SK-N-SH treated with all-trans-retinoic acid at 6 μM for 48 hours (cell line): ENCODE measurements around the gene ZNF813.

Source experiments
- ATAC-seq: fragments of 200-7000 bp; cut with Tn5 transposase; 3 replicates; pipeline ENCODE4 v1.9.1; 2020; ENCODE audit warnings: mild to moderate bottlenecking, moderate library complexity
- BACH2 ChIP-seq: fragments of 250-450 bp; sonication (Bioruptor Pico); IDR thresholded peaks from 2 replicates; pipeline ENCODE4 v1.9.0; 2021; ENCODE audit warnings: mild to moderate bottlenecking, borderline replicate concordance
- CSDC2 ChIP-seq: fragments of 250-450 bp; sonication (Bioruptor Pico); IDR thresholded peaks from 2 replicates; pipeline ENCODE4 v1.5.0; 2020; ENCODE audit warnings: mild to moderate bottlenecking, moderate library complexity
- ESRRG ChIP-seq: fragments of 250-450 bp; sonication (Bioruptor Pico); IDR thresholded peaks from 2 replicates; pipeline ENCODE4 v1.6.1; 2021; ENCODE audit warnings: mild to moderate bottlenecking
- GLIS3 ChIP-seq: fragments of 250-450 bp; sonication (Bioruptor Pico); IDR thresholded peaks from 2 replicates; pipeline ENCODE4 v1.5.0; 2020; ENCODE audit warnings: mild to moderate bottlenecking, moderate library complexity
- ISL1 ChIP-seq: fragments of 250-450 bp; sonication (Bioruptor Pico); IDR thresholded peaks from 2 replicates; pipeline ENCODE4 v2.1.2; 2022; ENCODE audit warnings: mild to moderate bottlenecking, moderate library complexity
- OSR1 ChIP-seq: fragments of 250-450 bp; sonication (Bioruptor Pico); IDR thresholded peaks from 2 replicates; pipeline ENCODE4 v1.8.0; 2022; ENCODE audit warnings: moderate library complexity, mild to moderate bottlenecking, inconsistent platforms
- PPARA ChIP-seq: fragments of 250-450 bp; sonication (Bioruptor Pico); IDR thresholded peaks from 2 replicates; pipeline ENCODE4 v1.5.0; 2020; ENCODE audit warnings: mild to moderate bottlenecking, borderline replicate concordance
- RARB ChIP-seq: fragments of 250-450 bp; sonication (Bioruptor Pico); IDR thresholded peaks from 2 replicates; pipeline ENCODE4 v1.8.0; 2021; ENCODE audit warnings: mild to moderate bottlenecking, moderate library complexity
- SNAI2 ChIP-seq: fragments of 250-450 bp; sonication (Bioruptor Pico); IDR thresholded peaks from 2 replicates; pipeline ENCODE4 v1.5.0; 2020; ENCODE audit warnings: mild to moderate bottlenecking, moderate library complexity
- TCF4 ChIP-seq: fragments of 250-450 bp; sonication (Bioruptor Pico); IDR thresholded peaks from 2 replicates; pipeline ENCODE4 v1.8.0; 2021; ENCODE audit warnings: mild to moderate bottlenecking, moderate library complexity, borderline replicate concordance
- TOX ChIP-seq: fragments of 250-450 bp; sonication (Bioruptor Pico); IDR thresholded peaks from 2 replicates; pipeline ENCODE4 v1.8.0; 2021; ENCODE audit warnings: mild to moderate bottlenecking, moderate library complexity, borderline replicate concordance
- ZFP3 ChIP-seq: fragments of 250-450 bp; sonication (Bioruptor Pico); IDR thresholded peaks from 2 replicates; pipeline ENCODE4 v1.5.0; 2020; ENCODE audit warnings: mild to moderate bottlenecking, moderate library complexity
- ZFP30 ChIP-seq: fragments of 450-650 bp; formaldehyde crosslinking; IDR thresholded peaks from 2 replicates; pipeline ENCODE4 v1.5.0; 2022; ENCODE audit warnings: mild to moderate bottlenecking, moderate library complexity
- ZNF565 ChIP-seq: fragments of 450-650 bp; formaldehyde crosslinking; conservative IDR thresholded peaks from 2 replicates; pipeline ENCODE4 v1.5.0; 2020; ENCODE audit warnings: low read depth, mild to moderate bottlenecking, moderate library complexity
- ZNF70 ChIP-seq: fragments of 450-650 bp; formaldehyde crosslinking; IDR thresholded peaks from 2 replicates; pipeline ENCODE4 v1.5.0; 2020; ENCODE audit warnings: mild to moderate bottlenecking, moderate library complexity
- ZNF8 ChIP-seq: fragments of 450-650 bp; formaldehyde crosslinking; IDR thresholded peaks from 2 replicates; pipeline ENCODE4 v1.5.0; 2020; ENCODE audit warnings: mild to moderate bottlenecking, moderate library complexity
- TF ChIP-seq, protein P1 (sequence below): fragments of 250-450 bp; sonication (Bioruptor Pico); IDR thresholded peaks from 2 replicates; pipeline ENCODE4 v1.5.0; 2020; ENCODE audit warnings: mild to moderate bottlenecking, moderate library complexity
- TF ChIP-seq, protein P2 (sequence below): fragments of 250-450 bp; sonication (Bioruptor Pico); IDR thresholded peaks from 2 replicates; pipeline ENCODE4 v1.8.0; 2020; ENCODE audit warnings: mild to moderate bottlenecking, moderate library complexity, borderline replicate concordance
- TF ChIP-seq, protein P3 (sequence below): fragments of 250-450 bp; sonication (Bioruptor Pico); IDR thresholded peaks from 2 replicates; pipeline ENCODE4 v1.5.1; 2020; ENCODE audit warnings: low read depth, mild to moderate bottlenecking, moderate library complexity
- TF ChIP-seq, protein P4 (sequence below): fragments of 250-450 bp; sonication (Bioruptor Pico); IDR thresholded peaks from 2 replicates; pipeline ENCODE4 v1.5.1; 2021; ENCODE audit warnings: mild to moderate bottlenecking, moderate library complexity

The ZNF813 gene

DNA sequence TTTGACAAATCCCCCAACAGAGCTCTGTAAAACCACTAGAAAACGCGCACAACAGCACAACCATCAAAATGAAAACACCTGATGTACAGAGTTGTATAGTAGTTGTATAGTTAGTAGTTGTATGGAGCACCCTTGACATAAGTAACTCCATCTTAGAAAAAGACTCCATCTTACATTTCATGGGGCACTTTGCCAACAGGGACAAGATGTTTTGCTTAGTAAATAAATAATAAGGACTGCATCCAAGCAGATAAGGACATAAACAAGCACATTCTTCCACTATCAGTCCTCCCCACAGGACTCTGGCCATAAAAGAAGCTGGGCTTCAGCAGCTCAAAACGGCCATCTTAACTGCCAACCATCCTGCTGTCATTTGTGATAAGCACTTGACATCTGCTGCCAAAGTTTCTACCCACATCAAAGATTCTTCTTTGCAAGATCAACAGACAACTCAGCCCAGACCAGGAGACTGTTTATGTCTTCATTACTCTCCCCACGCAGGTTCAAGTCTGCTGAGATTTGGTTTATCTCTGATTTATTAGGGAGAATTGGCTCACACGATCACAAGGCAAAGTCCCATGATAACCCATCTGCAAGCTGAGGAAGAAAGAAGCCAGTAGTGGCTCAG lies 49.7 kb downstream of the ZNF813 start:
- TF ChIP-seq ISL1 (CRISPR knock-in tag) (no peak), BACH2 (CRISPR knock-in tag) (no peak), TCF4 (CRISPR knock-in tag) (no peak), RARB (CRISPR knock-in tag) (no peak)
- TF ChIP-seq, protein P1, sequence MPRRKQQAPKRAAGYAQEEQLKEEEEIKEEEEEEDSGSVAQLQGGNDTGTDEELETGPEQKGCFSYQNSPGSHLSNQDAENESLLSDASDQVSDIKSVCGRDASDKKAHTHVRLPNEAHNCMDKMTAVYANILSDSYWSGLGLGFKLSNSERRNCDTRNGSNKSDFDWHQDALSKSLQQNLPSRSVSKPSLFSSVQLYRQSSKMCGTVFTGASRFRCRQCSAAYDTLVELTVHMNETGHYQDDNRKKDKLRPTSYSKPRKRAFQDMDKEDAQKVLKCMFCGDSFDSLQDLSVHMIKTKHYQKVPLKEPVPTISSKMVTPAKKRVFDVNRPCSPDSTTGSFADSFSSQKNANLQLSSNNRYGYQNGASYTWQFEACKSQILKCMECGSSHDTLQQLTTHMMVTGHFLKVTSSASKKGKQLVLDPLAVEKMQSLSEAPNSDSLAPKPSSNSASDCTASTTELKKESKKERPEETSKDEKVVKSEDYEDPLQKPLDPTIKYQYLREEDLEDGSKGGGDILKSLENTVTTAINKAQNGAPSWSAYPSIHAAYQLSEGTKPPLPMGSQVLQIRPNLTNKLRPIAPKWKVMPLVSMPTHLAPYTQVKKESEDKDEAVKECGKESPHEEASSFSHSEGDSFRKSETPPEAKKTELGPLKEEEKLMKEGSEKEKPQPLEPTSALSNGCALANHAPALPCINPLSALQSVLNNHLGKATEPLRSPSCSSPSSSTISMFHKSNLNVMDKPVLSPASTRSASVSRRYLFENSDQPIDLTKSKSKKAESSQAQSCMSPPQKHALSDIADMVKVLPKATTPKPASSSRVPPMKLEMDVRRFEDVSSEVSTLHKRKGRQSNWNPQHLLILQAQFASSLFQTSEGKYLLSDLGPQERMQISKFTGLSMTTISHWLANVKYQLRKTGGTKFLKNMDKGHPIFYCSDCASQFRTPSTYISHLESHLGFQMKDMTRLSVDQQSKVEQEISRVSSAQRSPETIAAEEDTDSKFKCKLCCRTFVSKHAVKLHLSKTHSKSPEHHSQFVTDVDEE (CRISPR knock-in tag): no peak
- no peak for ATAC-seq

DNA sequence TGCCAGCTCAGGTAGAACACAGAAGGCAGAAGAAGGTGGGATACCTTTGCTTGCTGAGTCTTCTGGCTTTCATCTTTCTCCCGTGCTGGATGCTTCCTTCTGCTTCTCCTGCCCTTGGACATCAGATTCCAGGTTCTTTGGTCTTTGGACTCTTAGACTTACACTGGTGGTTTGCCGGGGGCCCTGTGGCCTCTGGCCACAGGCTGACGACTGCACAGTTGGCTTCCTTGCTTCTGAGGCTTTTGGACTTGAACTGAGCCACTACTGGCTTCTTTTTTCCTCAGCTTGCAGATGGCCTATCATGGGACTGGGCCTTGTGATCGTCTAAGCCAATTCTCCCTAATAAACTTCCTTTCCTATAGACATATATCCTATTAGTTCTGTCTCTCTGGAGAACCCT lies 50.6 kb downstream of the ZNF813 start:
- no peak for ATAC-seq
- TF ChIP-seq CSDC2 (CRISPR knock-in tag): no peak
- TF ChIP-seq ZNF70 (CRISPR knock-in tag): no peak
- TF ChIP-seq ZNF8 (CRISPR knock-in tag): no peak
- no peak for TF ChIP-seq TCF4 (CRISPR knock-in tag)
- TF ChIP-seq ZFP30 (CRISPR knock-in tag): no peak
- TF ChIP-seq, all 23 proteins: peak for 0

DNA sequence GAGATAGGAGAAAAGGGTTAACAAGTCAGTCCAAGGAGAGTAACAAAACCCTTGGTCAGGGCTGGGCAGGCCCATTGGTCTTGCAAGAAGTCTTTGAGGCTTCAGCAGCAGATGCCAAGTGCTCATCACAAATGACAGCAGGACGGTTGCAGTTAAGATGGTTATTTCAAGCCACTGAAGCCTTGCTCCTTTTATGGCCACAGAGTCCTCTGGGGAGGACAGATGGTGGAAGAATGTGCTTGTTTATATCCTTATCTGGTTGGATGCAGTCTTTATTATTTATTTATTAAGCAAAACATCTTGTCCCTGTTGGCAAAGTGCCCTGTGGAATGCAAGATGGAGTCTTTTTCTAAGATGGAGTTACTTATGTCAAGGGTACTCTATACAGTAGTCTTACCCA lies 51.2 kb downstream of the ZNF813 start:
- TF ChIP-seq TOX (CRISPR knock-in tag): no peak
- TF ChIP-seq BACH2 (CRISPR knock-in tag): no peak
- TF ChIP-seq ZFP3 (CRISPR knock-in tag): no peak
- no peak for TF ChIP-seq ZNF565 (CRISPR knock-in tag)
- TF ChIP-seq ZNF8 (CRISPR knock-in tag): no peak
- no peak for TF ChIP-seq ESRRG
- no peak for TF ChIP-seq ZNF70 (CRISPR knock-in tag)
- TF ChIP-seq SNAI2 (CRISPR knock-in tag): no peak
- TF ChIP-seq, protein P1 (CRISPR knock-in tag): no peak
- no peak for TF ChIP-seq PPARA (CRISPR knock-in tag)
- TF ChIP-seq, protein P2, sequence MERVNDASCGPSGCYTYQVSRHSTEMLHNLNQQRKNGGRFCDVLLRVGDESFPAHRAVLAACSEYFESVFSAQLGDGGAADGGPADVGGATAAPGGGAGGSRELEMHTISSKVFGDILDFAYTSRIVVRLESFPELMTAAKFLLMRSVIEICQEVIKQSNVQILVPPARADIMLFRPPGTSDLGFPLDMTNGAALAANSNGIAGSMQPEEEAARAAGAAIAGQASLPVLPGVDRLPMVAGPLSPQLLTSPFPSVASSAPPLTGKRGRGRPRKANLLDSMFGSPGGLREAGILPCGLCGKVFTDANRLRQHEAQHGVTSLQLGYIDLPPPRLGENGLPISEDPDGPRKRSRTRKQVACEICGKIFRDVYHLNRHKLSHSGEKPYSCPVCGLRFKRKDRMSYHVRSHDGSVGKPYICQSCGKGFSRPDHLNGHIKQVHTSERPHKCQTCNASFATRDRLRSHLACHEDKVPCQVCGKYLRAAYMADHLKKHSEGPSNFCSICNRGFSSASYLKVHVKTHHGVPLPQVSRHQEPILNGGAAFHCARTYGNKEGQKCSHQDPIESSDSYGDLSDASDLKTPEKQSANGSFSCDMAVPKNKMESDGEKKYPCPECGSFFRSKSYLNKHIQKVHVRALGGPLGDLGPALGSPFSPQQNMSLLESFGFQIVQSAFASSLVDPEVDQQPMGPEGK (CRISPR knock-in tag): no peak
- TF ChIP-seq GLIS3 (CRISPR knock-in tag): no peak
- TF ChIP-seq RARB (CRISPR knock-in tag): no peak
- no peak for TF ChIP-seq ZFP30 (CRISPR knock-in tag)
- ATAC-seq: no peak

DNA sequence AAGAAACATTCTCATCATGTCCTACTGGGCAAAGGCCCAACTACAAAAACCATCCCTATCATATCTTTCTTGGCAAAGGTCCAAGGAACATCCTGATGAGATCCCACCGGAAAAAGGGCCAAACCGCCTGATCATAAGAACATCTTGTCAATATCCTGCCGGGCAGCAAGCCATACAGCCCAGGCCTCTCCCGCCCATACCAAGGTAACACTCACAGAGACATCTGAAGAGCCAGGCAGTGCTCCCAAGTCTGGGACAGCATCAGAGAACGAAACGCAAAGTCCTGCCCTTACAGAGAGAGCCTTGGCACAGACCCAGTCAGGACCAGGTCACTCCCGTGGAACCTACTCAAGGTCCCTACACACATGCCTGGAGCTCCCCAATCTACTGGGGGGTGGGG lies 51.9 kb downstream of the ZNF813 start:
- TF ChIP-seq BACH2 (CRISPR knock-in tag): no peak
- TF ChIP-seq, protein P1 (CRISPR knock-in tag): no peak
- no peak for TF ChIP-seq ZNF8 (CRISPR knock-in tag)
- TF ChIP-seq OSR1 (CRISPR knock-in tag): no peak
- TF ChIP-seq, protein P3, sequence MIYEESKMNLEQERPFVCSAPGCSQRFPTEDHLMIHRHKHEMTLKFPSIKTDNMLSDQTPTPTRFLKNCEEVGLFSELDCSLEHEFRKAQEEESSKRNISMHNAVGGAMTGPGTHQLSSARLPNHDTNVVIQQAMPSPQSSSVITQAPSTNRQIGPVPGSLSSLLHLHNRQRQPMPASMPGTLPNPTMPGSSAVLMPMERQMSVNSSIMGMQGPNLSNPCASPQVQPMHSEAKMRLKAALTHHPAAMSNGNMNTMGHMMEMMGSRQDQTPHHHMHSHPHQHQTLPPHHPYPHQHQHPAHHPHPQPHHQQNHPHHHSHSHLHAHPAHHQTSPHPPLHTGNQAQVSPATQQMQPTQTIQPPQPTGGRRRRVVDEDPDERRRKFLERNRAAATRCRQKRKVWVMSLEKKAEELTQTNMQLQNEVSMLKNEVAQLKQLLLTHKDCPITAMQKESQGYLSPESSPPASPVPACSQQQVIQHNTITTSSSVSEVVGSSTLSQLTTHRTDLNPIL (CRISPR knock-in tag): no peak
- TF ChIP-seq ESRRG: no peak
- no peak for TF ChIP-seq RARB (CRISPR knock-in tag)
- no peak for TF ChIP-seq SNAI2 (CRISPR knock-in tag)
- TF ChIP-seq, protein P4, sequence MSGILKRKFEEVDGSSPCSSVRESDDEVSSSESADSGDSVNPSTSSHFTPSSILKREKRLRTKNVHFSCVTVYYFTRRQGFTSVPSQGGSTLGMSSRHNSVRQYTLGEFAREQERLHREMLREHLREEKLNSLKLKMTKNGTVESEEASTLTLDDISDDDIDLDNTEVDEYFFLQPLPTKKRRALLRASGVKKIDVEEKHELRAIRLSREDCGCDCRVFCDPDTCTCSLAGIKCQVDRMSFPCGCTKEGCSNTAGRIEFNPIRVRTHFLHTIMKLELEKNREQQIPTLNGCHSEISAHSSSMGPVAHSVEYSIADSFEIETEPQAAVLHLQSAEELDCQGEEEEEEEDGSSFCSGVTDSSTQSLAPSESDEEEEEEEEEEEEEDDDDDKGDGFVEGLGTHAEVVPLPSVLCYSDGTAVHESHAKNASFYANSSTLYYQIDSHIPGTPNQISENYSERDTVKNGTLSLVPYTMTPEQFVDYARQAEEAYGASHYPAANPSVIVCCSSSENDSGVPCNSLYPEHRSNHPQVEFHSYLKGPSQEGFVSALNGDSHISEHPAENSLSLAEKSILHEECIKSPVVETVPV (CRISPR knock-in tag): no peak
- TF ChIP-seq CSDC2 (CRISPR knock-in tag): no peak
- TF ChIP-seq ZNF565 (CRISPR knock-in tag): no peak
- TF ChIP-seq ZFP3 (CRISPR knock-in tag): no peak
- TF ChIP-seq TCF4 (CRISPR knock-in tag): no peak

More for the DNA sequence above, 51.9 kb downstream of the ZNF813 start:
- ATAC-seq: no peak
